HG03571 (cell line): ENCODE measurements around the gene VEGFC.

ENCODE experiments used
- ATAC-seq: cut with Tn5 transposase; IDR thresholded peaks from one replicate; pipeline ENCODE4 v1.9.1; 2021; ENCODE audit not compliant: unreplicated experiment

Gene VEGFC

GRCh38 chr4:176709417-176709816, 83.3 kb downstream of the VEGFC start:
- no peak for ATAC-seq

DNA sequence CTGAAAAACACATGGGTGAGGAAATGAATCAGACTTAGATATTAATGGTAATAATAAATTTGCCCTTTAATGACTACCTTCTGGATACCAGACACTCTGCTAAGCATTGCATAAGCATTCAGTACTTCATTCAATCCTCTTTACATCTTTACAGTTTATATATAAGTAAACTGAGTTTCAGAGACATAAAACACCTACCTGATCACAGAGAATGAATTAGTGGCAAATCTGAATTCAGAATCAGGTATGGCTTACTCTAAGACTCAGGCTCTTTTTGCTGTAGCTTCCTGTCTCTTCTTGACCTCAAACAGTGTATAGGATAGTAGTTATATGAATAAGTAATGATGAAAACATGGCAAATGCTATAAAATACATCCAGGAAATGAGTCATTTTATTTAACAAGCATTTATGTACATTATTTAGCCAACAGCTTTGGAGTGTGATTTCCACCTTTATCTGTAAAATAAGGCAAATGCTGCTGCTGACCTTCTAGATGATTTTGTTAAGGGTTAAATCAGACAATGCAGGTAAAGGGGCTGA, 83.9 kb downstream of the VEGFC start:
- ATAC-seq, result no peak

DNA sequence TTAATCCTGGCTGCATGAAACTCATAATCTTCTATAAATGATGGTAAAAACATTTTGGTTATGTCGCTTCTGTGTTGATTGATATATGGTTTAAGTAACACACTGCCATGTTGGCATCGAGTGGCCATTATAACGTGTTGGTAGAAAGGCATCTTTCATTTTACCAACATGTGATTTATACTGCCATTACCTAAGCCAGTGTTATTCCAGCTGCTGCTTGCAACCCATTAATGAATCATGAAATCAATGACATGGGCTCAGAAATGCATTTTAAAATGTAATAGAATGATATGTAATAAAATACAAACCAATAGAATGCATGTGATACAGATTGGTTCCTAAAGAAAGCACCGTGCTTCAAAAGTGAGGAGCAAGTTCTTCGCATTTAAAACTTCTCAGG, 102.0 kb downstream of the VEGFC start:
- no peak for ATAC-seq

DNA sequence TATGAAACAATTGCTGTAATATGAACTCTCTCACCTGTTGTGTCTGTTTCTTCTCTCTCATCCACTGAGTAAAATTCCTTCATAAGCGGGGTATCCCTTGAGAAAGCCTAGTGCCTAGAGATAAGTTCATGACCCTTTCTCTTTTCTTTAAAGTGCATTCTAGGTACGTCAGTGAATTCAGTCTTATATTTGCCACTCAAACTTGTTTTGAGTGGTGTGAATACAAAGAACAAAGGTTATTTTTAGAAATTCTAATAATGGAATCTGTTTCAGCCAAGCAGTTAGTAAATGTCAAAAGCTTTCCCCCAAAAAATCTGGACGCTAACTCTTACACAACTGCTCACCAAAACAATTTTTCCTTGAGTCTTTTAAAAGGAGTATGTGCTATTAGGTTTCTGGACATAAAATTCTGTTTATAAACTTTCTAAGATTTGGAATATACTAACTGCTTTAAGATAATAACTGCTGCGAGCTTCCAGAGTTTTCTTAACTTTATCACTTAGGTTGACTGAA, 112.0 kb downstream of the VEGFC start:
- no peak for ATAC-seq

DNA sequence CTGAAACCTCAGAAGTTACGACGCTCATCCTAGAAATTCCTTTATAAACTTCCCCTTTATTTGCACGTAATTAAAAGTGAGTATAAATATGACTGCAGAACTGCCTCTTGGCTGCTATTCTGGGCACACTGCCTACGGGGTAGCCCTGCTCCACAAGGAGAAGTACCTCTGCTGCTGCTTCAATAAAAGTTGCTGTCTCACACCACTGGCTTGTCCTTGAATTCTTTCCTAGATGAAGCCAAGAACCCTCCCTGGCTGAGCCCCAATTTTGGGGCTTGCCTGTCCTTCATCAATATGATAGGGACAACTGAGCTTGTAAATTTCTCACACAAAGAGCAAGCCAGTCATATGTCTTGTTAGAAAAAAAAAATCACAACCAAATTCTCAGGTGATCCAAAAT, 115.8 kb downstream of the VEGFC start:
- no peak for ATAC-seq

GRCh38 chr4:176675810-176676209, 116.9 kb downstream of the VEGFC start:
- ATAC-seq, result no peak

GRCh38 chr4:176671532-176671931, 121.2 kb downstream of the VEGFC start:
- ATAC-seq, result no peak

DNA sequence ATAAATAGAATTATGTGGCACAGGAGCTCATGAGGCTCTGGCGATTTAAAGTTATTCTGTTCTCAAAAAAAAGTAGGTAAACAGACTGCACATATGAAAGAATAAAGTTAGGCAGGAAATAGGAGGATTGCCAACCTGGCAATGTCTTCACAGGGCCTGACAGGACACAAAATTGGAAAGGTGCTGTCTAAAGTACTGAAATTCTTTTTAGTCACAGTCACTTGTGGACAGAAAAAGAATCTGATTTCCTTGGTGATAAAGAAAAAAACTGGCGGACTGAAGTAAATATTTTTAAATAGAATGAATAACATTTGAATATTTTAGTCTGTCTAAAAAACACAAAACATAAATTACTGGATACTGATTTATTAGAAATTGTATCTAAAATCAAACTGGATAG, 124.4 kb downstream of the VEGFC start:
- ATAC-seq, result no peak

DNA sequence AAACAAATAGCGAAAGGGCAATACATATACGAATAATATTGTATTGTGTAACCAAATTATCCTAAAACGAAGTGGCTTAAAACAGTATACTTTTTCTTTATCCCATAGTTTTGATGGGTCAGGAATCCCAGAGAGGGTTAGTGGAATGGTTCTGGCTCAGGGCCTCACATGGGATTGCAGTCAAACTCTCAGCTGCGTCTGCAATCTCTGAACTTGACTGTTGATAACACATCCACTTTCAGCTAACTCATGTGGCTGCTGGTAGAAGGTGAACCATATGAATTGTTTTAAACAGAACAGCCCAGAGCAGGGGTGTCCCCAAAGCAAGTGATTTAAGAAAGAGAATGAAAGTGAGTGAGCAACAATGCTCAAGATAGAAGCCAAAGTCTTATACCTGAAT, 127.8 kb downstream of the VEGFC start:
- ATAC-seq, result no peak

GRCh38 chr4:176660561-176660960, 132.2 kb downstream of the VEGFC start:
- no peak for ATAC-seq

- ATAC-seq, result no peak
Measured at GRCh38 chr4:176656108-176656507, 136.6 kb downstream of the VEGFC start.

DNA sequence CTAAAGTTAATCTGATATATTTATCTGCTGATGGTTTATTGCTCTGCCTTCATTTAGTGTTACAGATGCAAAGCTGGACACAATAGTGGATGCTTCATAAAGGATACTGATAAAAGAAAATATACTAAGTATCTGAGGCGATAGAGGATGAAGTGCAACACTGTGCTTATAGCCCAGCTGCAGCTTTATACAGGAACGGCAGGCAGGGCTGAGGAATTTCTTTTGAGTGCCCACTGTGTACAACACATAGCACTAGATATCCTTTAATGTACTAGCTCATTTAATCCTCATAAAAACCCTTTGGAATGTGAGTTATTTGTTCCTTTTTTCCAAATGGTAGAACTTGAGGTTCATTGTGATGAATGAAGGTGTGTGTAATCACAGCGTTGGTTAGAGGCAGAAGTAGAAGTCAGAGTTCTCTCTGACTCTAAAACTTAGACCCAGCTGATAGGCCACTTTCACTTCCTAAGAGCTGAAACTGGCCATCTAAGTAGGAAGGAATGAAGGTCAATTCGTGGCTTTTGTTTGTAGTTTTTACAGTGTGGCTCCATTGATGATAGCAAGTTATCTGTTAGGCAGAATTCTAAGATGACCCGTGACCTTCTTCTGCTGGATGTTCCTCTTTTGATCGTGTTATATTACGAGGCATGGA, 138.0 kb downstream of the VEGFC start:
- no peak for ATAC-seq

DNA sequence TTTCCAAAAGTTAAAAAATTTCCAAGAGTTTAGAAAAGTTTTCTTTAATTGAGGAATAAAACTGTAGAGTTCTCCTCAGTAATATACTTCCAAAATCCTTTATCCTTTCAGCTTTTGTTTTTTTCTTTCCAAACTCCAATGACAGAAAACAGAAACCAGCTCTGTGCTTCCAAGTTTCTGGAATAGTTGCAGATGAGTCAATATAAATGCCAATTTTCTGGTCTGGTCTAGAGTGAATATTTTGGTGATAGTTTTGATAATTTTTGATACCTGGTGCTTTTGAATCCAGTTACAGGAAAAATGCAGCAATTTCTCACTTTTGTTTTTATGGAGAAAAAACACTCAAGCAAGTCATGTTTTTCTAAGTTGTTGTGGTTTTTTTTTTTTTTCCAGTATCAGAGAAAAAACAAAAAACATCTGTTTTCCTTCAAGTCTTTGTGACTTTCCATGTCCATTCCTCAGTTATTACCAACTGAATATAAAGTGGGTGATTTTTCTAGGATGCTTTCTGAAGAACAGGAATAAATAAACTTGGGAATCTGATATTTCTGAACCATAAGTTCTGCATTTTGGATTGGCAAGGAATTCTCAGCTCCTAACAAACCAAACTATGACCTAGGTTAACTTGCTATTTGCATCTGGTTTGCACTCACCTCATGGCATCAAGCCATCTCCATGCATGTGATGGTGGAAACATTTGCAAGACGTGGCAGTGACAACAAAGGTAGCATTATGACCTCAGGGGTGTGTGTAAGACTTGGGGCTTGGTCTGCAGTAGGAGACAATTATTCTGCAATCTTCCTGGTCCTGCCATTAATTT, 139.1 kb downstream of the VEGFC start:
- no peak for ATAC-seq

- ATAC-seq, result no peak
Measured at GRCh38 chr4:176646311-176646710, 146.4 kb downstream of the VEGFC start.

GRCh38 chr4:176645246-176645960, 147.3 kb downstream of the VEGFC start:
- no peak for ATAC-seq

DNA sequence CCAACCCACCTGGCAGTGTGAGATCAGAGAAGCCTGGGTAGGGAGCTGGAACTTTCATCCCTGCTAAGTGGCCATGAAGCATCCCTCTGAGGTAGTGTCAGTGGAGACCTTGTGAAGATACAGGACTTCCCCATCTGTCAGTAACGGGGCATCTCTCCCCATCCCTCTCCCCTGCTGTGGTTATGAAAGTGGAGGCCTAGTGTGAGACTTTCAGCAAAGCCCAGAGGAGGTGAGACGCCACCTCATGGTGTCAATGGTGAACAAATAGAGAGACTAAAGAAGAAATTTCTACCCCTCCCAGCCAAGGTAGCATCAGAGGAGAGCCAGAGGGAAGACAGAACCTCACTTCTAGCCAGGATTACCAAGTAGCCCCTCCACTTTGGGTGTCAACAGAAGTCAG, 150.2 kb downstream of the VEGFC start:
- ATAC-seq, result no peak

DNA sequence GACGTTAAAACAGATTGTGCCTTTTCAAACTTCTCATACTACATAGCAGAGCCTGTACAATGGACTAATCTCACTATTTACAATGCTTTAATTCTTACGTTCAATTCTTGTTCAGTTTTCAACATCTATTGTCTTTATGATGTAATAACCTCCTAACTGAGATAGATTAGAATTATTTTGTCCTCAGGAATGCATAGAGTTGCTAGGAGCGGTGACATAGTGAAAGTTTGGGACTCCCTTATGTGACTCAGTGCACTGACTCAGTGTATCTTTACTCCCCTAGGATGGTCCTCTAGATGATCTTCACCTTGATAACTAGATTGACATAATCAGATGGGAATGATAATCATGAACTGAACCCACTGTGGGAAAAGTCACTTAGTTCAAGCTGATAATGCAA, 151.5 kb downstream of the VEGFC start:
- ATAC-seq, result no peak

- ATAC-seq, result no peak
Measured at GRCh38 chr4:176638992-176639391, 153.7 kb downstream of the VEGFC start.

DNA sequence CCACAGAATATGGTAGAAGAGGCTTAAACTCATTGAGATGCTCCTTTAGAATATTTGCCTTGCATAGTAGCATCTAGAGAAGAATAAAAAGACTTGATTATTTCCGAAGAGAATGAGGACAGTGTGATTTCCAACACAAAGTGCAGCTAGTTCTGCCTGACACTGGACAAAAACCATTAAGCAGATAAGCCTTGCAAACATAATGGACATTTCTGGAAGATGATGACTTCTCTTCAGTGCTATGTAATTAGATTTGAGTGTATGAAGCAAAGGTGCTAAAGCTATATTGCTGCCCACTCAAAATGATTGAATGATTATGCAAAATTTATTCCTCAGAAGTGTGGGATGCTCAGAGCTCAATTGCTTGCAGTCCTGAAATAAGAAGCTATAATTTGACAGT, 156.4 kb downstream of the VEGFC start:
- no peak for ATAC-seq

DNA sequence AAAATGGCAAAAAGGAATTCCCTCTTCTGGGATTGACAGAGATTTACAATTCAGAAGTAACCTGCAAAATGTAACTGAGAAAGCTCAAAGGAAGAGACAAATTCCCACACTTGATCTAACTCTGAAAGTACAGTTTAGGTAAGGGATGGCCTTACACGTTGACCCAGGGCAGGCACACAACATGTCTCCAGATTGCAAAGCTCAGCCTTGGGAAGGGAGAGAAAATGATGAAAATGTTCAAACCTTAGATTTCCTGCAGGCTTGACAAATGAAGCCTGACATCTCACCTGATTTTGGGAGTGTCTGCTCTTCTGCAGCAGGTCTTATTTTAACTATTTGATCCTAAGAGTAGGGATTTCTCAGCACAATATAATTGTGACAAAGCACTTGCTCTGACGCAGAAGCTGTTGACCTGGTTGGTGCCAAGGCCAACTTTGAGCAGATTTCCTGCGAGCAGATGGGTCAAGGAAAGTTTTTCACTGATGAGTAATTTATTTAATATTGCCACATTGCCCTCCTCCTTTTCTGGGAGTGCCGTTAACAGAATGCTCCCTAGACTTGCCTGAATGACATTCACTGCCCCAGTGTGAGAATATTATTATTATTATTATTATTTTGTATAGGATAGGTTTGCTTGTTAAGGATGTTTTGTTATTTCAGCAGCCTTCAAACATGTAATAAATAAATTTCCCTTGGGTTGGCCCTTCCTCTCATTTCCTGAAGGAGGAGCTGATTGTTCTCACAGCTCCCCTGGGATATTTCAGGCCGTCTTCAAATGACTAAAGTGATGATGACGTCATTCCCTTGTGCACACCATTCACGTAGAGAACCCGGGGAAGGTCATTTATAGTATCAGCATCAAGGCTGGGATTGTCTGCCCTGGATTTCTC, 157.1 kb downstream of the VEGFC start:
- no peak for ATAC-seq
